ENCODE results near the gene CCSER2. TPM values are rescaled to one million over a fixed set of nuclear protein-coding genes. Genes with fewer than 3 reads are reported as not detected.

The CCSER2 gene
- polyA plus RNA-seq, 1 of the 3 experiments (the other 2 are of a cell fraction) = 8.5 TPM

- TF ChIP-seq RXRA (IDR thresholded peaks at IDR 0.05; ENCODE audit: borderline replicate concordance, low read depth) (no peak), CHD2 (IDR thresholded peaks at IDR 0.05; ENCODE audit: low read length, partially characterized antibody) (no peak), TAF1 (IDR thresholded peaks at IDR 0.05; ENCODE audit: borderline replicate concordance, low read depth, low read length) (no peak), MAX (IDR thresholded peaks at IDR 0.05; ENCODE audit: low read depth) (no peak), EZH2phosphoT487 (IDR thresholded peaks at IDR 0.05; ENCODE audit: borderline replicate concordance, low read depth) (no peak), TEAD4 (IDR thresholded peaks at IDR 0.05; ENCODE audit: borderline replicate concordance, insufficient read depth) (no peak), MEF2A (IDR thresholded peaks at IDR 0.05; ENCODE audit: borderline replicate concordance, low read depth) (no peak), ZBTB33 (IDR thresholded peaks at IDR 0.05; ENCODE audit: borderline replicate concordance, low read depth) (no peak), GATA2 (CRISPR knock-in tag; IDR thresholded peaks at IDR 0.05) (no peak), RCOR1 (IDR thresholded peaks at IDR 0.05; ENCODE audit: low read length) (no peak), USF2 (IDR thresholded peaks at IDR 0.05; ENCODE audit: borderline replicate concordance, low read depth, low read length) (no peak)
- CTCF ChIA-PET = interaction anchor here (1.2 kb wide), 1 partner anchor 26 kb away, joined by 3 read pairs; no protein-coding TSS in a partner anchor
Measured at GRCh38 chr10:84562592-84562991, 234.2 kb downstream of the CCSER2 start.

GRCh38 chr10:84563355-84563754, 235.0 kb downstream of the CCSER2 start:
- 13% methylated on average over 5 of the region's 5 CpGs for WGBS (ENCODE audit: low lambda C conversion rate)

More at GRCh38 chr10:84562592-84562991, 234.2 kb downstream of the CCSER2 start:
- Histone ChIP-seq H3K9ac (no peak overlapping the region), H3K79me2 (ENCODE audit: insufficient read depth) (no peaks in the 10 kb centered on the region), H3F3A (replicated peaks; ENCODE audit: insufficient read depth) (no peaks in the 10 kb centered on the region), H3K4me2 (no peak overlapping the region), H2AFZ (ENCODE audit: low read depth) (no peak overlapping the region), H3K4me3 (ENCODE audit: low read depth in 2 of 2, low read length in 1 of 2) (no peak overlapping the region), H4K20me1 (ENCODE audit: insufficient read depth) (no peaks in the 10 kb centered on the region), H3K27ac (ENCODE audit: low read depth in 2 of 2, low read length in 1 of 2) (no peak overlapping the region), H3K36me3 (replicated peaks in 1 of 2; ENCODE audit: control insufficient read depth in 1 of 2, insufficient read depth in 2 of 2, low read length in 1 of 2) (no peaks in the 10 kb centered on the region), H3K9me2 (no peaks in the 10 kb centered on the region), H3K4me1 (ENCODE audit: control insufficient read depth in 1 of 2, insufficient read depth in 2 of 2, low read depth in 1 of 2, low read length in 1 of 2) (no peaks in the 10 kb centered on the region), H3K27me3 (ENCODE audit: insufficient read depth) (no peaks in the 10 kb centered on the region), H3K9me3 (no peaks in the 10 kb centered on the region)
- 66% methylated on average over 6 of the region's 6 CpGs for WGBS (ENCODE audit: low lambda C conversion rate)
- no peak for DNase-seq
- POLR2A ChIA-PET = no interaction called here

More at GRCh38 chr10:84563355-84563754, 235.0 kb downstream of the CCSER2 start:
- no peak for DNase-seq
- Histone ChIP-seq H3K79me2 (ENCODE audit: insufficient read depth) (no peaks in the 10 kb centered on the region), H3K9me3 (no peaks in the 10 kb centered on the region), H3F3A (replicated peaks; ENCODE audit: insufficient read depth) (no peaks in the 10 kb centered on the region), H3K27me3 (ENCODE audit: insufficient read depth) (no peaks in the 10 kb centered on the region), H4K20me1 (ENCODE audit: insufficient read depth) (no peaks in the 10 kb centered on the region), H2AFZ (ENCODE audit: low read depth) (no peak overlapping the region), H3K9me2 (no peaks in the 10 kb centered on the region), H3K27ac (ENCODE audit: low read depth in 2 of 2, low read length in 1 of 2) (no peak overlapping the region), H3K4me1 (ENCODE audit: control insufficient read depth in 1 of 2, insufficient read depth in 2 of 2, low read depth in 1 of 2, low read length in 1 of 2) (no peaks in the 10 kb centered on the region), H3K4me2 (no peak overlapping the region), H3K36me3 (replicated peaks in 1 of 2; ENCODE audit: control insufficient read depth in 1 of 2, insufficient read depth in 2 of 2, low read length in 1 of 2) (no peaks in the 10 kb centered on the region), H3K9ac (no peak overlapping the region), H3K4me3 (ENCODE audit: low read depth in 2 of 2, low read length in 1 of 2) (no peak overlapping the region)
- POLR2A ChIA-PET = no interaction called here
- CTCF ChIA-PET = interaction anchor here (0.7 to 1.5 kb wide), 4 partner anchors 9 to 26 kb away, joined by 3 to 5 read pairs (median 4); no protein-coding TSS in a partner anchor
- TF ChIP-seq FOXJ3 (CRISPR knock-in tag; IDR thresholded peaks at IDR 0.05) (no peak), ELF1 (IDR thresholded peaks at IDR 0.05) (no peak), RAD21 (IDR thresholded peaks at IDR 0.05; ENCODE audit: low read length) (no peak)

Data from SK-N-SH (cell line).